Measurements from ENCODE around the gene ERLIN1.

ERLIN1 gene

GRCh38 chr10:100172349-100172748 lies 13.5 kb downstream of the ERLIN1 start:
- H3K27ac ChIP-seq (ENCODE audit: low read length): no peak overlapping the region
- H3F3A ChIP-seq (ENCODE audit: insufficient read depth, low read length): no peaks in the 10 kb centered on the region
- H3K36me3 ChIP-seq (replicated peaks; ENCODE audit: insufficient read depth, low read length): peaks cover 6% of the 10 kb centered on the region; the same call in 1 of the 2 replicates
- no peak overlapping the region for H3K4me3 ChIP-seq (ENCODE audit: low read length)
- H3K27me3 ChIP-seq (replicated peaks; ENCODE audit: insufficient read depth, low read length): no peaks in the 10 kb centered on the region
- no peak overlapping the region for H3K4me2 ChIP-seq (ENCODE audit: low read depth, low read length)
- H3K4me1 ChIP-seq (ENCODE audit: low read length): no peaks in the 10 kb centered on the region
- no peak for DNase-seq
- no peaks in the 10 kb centered on the region for H3K9me3 ChIP-seq (replicated peaks; ENCODE audit: insufficient read depth, low read length)
- no peaks in the 10 kb centered on the region for H3K9me2 ChIP-seq (replicated peaks; ENCODE audit: insufficient read depth, low read length)
- no peak overlapping the region for H3K9ac ChIP-seq (ENCODE audit: low read length)
- no peak overlapping the region for H2AFZ ChIP-seq (ENCODE audit: low read length)
- H4K20me1 ChIP-seq (ENCODE audit: insufficient read depth, low read length): no peaks in the 10 kb centered on the region
- H3K79me2 ChIP-seq (ENCODE audit: low read length): peaks cover 30% of the 10 kb centered on the region
- TF ChIP-seq EZH2 (optimal IDR thresholded peaks at IDR 0.05; ENCODE audit: low read depth, low read length) (no peak), CTCF (IDR thresholded peaks at IDR 0.05; ENCODE audit: low read length) (no peak), EZH2phosphoT487 (IDR thresholded peaks at IDR 0.05; ENCODE audit: low read length) (no peak)

DNA sequence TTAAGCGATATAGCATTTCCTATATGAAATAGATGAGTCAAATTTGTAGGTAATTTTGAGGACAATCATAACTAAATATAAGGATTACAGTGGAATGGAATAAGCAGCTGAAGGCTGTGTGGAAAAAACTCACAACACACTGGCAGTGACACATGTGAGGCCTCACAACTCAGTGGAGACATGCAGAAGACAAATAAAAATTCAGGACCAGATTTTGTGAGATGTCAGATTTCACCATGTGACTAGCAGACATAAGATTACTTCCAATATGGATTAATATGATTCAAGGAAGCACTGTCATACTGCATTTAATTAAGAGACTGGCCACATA lies 17.6 kb downstream of the ERLIN1 start:
- Histone ChIP-seq H3K27ac (ENCODE audit: low read length) (no peak overlapping the region), H3K4me2 (ENCODE audit: low read depth, low read length) (peak overlapping the region; percentile 32), H3K9ac (ENCODE audit: low read length) (no peak overlapping the region), H3K36me3 (replicated peaks; ENCODE audit: insufficient read depth, low read length) (no peaks in the 10 kb centered on the region), H3K4me1 (ENCODE audit: low read length) (no peaks in the 10 kb centered on the region), H3K27me3 (replicated peaks; ENCODE audit: insufficient read depth, low read length) (no peaks in the 10 kb centered on the region), H3K4me3 (ENCODE audit: low read length) (0 out of 2 replicates have a peak overlapping the region, but pooled peaks have one; percentile 14), H4K20me1 (ENCODE audit: insufficient read depth, low read length) (no peaks in the 10 kb centered on the region), H3K79me2 (ENCODE audit: low read length) (peaks cover 47% of the 10 kb centered on the region), H3F3A (ENCODE audit: insufficient read depth, low read length) (no peaks in the 10 kb centered on the region), H2AFZ (ENCODE audit: low read length) (no peak overlapping the region), H3K9me3 (replicated peaks; ENCODE audit: insufficient read depth, low read length) (no peaks in the 10 kb centered on the region), H3K9me2 (replicated peaks; ENCODE audit: insufficient read depth, low read length) (no peaks in the 10 kb centered on the region)
- TF ChIP-seq CTCF (IDR thresholded peaks at IDR 0.05; ENCODE audit: low read length) (no peak), EZH2phosphoT487 (IDR thresholded peaks at IDR 0.05; ENCODE audit: low read length) (no peak), EZH2 (optimal IDR thresholded peaks at IDR 0.05; ENCODE audit: low read depth, low read length) (no peak)
- no peak for DNase-seq

DNA sequence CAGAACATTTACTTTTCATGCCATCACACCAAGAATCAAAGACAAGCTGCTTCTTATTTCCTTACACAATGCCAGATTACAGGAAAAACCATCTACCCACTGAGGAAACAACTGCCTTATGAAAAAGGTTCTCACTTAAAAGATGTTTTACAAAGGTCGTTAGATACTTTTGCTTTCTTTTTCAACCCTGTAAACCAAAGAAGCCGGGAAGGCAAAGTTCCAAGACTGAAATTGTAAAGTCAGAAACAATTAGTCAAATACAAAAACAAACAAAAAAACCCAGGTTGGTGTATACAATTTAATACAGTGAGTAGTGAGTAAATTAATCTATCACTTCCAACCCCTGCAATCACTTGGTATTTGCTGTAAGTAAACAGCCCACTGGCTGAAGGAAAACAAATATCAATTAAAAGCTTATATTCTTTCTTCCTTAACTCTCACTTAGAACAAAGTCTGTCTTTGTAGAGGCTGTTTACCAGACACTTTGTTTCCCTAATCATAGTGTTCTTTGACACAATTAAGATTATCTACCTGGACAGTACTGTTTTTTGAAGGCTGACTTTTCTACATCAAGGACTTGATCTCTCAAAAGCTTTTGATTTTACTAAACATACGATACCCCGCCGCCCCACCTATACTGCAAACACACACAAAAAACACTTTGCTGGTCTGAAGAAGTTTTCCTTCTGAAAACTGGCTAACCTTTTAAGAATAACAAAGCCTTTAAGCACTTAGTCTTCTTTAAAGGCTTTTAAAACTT lies 18.1 kb downstream of the ERLIN1 start:
- no peaks in the 10 kb centered on the region for H3K9me3 ChIP-seq (replicated peaks; ENCODE audit: insufficient read depth, low read length)
- no peaks in the 10 kb centered on the region for H3K27me3 ChIP-seq (replicated peaks; ENCODE audit: insufficient read depth, low read length)
- DNase-seq: peak; percentile 30
- no peak overlapping the region for H2AFZ ChIP-seq (ENCODE audit: low read length)
- peak overlapping the region; percentile 32 for H3K4me2 ChIP-seq (ENCODE audit: low read depth, low read length)
- no peaks in the 10 kb centered on the region for H3K9me2 ChIP-seq (replicated peaks; ENCODE audit: insufficient read depth, low read length)
- peaks cover 41% of the 10 kb centered on the region for H3K79me2 ChIP-seq (ENCODE audit: low read length)
- H3K27ac ChIP-seq (ENCODE audit: low read length): 0 out of 2 replicates have a peak overlapping the region, but pooled peaks have one; percentile 4
- peak overlapping the region; percentile 14; the same call in 1 of the 2 replicates for H3K4me3 ChIP-seq (ENCODE audit: low read length)
- no peak for TF ChIP-seq EZH2 (optimal IDR thresholded peaks at IDR 0.05; ENCODE audit: low read depth, low read length)
- no peak for TF ChIP-seq CTCF (IDR thresholded peaks at IDR 0.05; ENCODE audit: low read length)
- no peak for TF ChIP-seq EZH2phosphoT487 (IDR thresholded peaks at IDR 0.05; ENCODE audit: low read length)
- no peaks in the 10 kb centered on the region for H3K36me3 ChIP-seq (replicated peaks; ENCODE audit: insufficient read depth, low read length)
- no peaks in the 10 kb centered on the region for H4K20me1 ChIP-seq (ENCODE audit: insufficient read depth, low read length)
- no peak overlapping the region; the same call in 1 of the 2 replicates for H3K9ac ChIP-seq (ENCODE audit: low read length)
- no peaks in the 10 kb centered on the region for H3F3A ChIP-seq (ENCODE audit: insufficient read depth, low read length)
- H3K4me1 ChIP-seq (ENCODE audit: low read length): no peaks in the 10 kb centered on the region

Measured in MM.1S (cell line).